IPS DF 6.9 (cell line): Measurements from ENCODE around the gene TRIM13.
"Not testable (repeated sequence)": the region's sequence is repeated elsewhere in the genome, so short reads cannot be mapped to it uniquely, and the experiment has no call there.

ENCODE experiments used
- DNase-seq: peaks from one replicate; pipeline ENCODE4 v3.0.0-alpha.2; 2013; ENCODE audit warnings: low read depth, low spot score
- H3K27ac ChIP-seq: one replicate; pipeline ENCODE4 v1.5.1; 2013; ENCODE audit warnings: low read length, control low read depth
- H3K27me3 ChIP-seq: 2 replicates; pipeline ENCODE4 v1.6.1; 2013; ENCODE audit warnings: mild to moderate bottlenecking, low read length; ENCODE audit not compliant: control insufficient read depth, insufficient read depth
- H3K36me3 ChIP-seq: 2 replicates; pipeline ENCODE4 v1.6.1; 2013; ENCODE audit warnings: low read length; ENCODE audit not compliant: control insufficient read depth, insufficient read depth
- H3K4me1 ChIP-seq: 2 replicates; pipeline ENCODE4 v1.6.1; 2013; ENCODE audit warnings: low read length; ENCODE audit not compliant: control insufficient read depth, insufficient read depth
- H3K4me3 ChIP-seq: 2 replicates; pipeline ENCODE4 v1.5.1; 2013; ENCODE audit warnings: mild to moderate bottlenecking, low read length
- H3K9me3 ChIP-seq: 2 replicates; pipeline ENCODE4 v1.6.1; 2013; ENCODE audit warnings: low read length, inconsistent platforms; ENCODE audit not compliant: control insufficient read depth, insufficient read depth
- WGBS: extraction: QIAGEN DNeasy Blood & Tissue Kit; methylation state at CpG from one replicate; pipeline ENCODE4 v1.1.7; 2013; ENCODE audit warnings: mixed read lengths, missing lambda C conversion rate; ENCODE audit not compliant: insufficient read length, insufficient coverage; 5-methylcytosine and 5-hydroxymethylcytosine counted together

TRIM13 gene

DNA sequence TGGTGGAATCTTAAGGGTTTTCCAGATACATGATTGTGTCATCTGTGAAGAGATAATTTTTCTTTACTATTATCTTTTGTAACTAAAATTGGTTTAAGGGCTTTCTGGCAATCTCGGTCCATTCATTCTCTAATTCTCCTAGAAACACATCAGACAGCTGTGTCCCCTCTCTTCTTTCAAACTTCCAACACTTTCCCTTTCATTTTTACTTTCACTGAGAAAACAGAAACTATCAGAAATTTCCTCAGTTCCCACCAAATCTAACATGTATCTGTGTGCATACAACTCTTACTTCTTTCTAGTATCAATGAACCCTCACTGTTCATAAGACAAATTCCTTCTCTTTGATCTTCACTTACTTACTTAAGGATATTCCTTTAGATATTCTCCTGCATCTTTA lies 58.6 kb downstream of the TRIM13 start:
- Histone ChIP-seq H3K4me3 (no peak overlapping the region), H3K27ac (no peak overlapping the region), H3K4me1 (no peaks in the 10 kb centered on the region; the same call in 1 of the 2 replicates), H3K36me3 (no peaks in the 10 kb centered on the region), H3K9me3 (no peaks in the 10 kb centered on the region), H3K27me3 (no peaks in the 10 kb centered on the region)
- WGBS = no CpG with 5 or more reads among the region's 1 CpG
- no peak for DNase-seq

DNA sequence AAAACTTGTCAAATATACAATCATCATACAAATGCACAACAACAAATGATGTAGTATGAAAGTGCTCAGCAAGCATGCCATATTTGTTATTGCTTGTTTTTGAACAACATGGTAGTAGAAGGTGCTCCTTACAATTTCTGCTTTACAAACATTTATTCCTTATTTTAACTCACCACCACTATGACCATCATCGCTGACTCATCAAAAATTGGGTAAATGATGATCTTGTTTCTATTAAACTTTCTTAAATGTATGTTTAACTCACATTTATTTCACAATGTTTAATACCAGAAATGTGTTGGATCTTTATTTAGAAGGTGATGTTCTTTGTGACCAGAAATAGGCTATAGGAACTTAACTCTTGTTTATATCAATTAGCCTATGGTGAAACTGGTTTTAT lies 63.9 kb downstream of the TRIM13 start:
- Histone ChIP-seq H3K27me3 (no peaks in the 10 kb centered on the region), H3K4me3 (no peak overlapping the region), H3K9me3 (no peaks in the 10 kb centered on the region), H3K4me1 (no peaks in the 10 kb centered on the region), H3K36me3 (no peaks in the 10 kb centered on the region), H3K27ac (no peak overlapping the region)
- no peak for DNase-seq
- no CpG with 5 or more reads among the region's 1 CpG for WGBS

DNA sequence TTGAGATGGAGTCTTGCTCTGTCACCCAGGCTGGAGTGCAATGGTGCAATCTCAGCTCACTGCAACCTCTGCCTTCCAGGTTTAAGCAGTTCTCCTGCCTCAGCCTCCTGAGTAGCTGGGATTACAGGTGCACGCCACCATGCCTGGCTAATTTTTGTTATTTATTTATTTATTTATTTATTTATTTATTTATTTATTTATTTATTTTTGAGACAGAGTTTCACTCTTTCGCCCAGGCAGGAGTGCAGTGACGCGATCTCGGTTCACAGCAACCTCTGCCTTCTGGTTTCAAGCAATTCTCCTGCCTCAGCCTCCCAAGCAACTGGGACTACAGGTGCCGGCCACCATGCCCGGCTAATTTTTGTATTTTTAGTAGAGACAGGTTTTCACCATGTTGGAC lies 65.5 kb downstream of the TRIM13 start:
- no CpG with 5 or more reads among the region's 7 CpGs for WGBS
- not testable (repeated sequence) for H3K36me3 ChIP-seq, H3K27me3 ChIP-seq, H3K27ac ChIP-seq, H3K9me3 ChIP-seq, H3K4me1 ChIP-seq, H3K4me3 ChIP-seq, DNase-seq

DNA sequence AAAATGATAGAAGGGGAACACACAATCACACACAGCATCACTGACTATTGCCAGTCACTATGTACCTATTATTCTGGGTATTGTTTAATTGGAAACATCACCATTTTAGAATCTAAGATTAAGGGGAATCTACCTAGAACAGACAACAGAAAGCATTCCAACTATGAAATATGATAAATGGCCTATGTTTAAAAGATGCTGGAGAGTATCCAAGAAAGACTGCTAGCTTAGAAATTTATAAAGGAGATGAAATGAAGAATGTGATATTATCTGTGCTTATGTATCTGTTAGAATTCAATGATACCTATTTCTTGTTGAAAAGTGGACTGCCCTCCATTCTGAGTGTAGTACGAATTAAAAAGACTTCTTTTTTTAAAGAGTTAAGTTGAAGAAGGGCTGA lies 68.9 kb downstream of the TRIM13 start:
- Histone ChIP-seq H3K4me3 (no peak overlapping the region), H3K4me1 (no peaks in the 10 kb centered on the region), H3K27me3 (no peaks in the 10 kb centered on the region), H3K9me3 (no peaks in the 10 kb centered on the region), H3K36me3 (no peaks in the 10 kb centered on the region), H3K27ac (no peak overlapping the region)
- no CpG with 5 or more reads among the region's 1 CpG for WGBS
- no peak for DNase-seq
